ENCODE data around the gene MSLN. TPM values are rescaled to one million over a fixed set of nuclear protein-coding genes. Genes with fewer than 3 reads are reported as not detected.
A peak's percentile ranks its signal among the peaks of the same experiment; 100 is the strongest.
"Not testable (repeated sequence)": the region's sequence is repeated elsewhere in the genome, so short reads cannot be mapped to it uniquely, and the experiment has no call there.

The MSLN gene
- total RNA-seq, 1 donor from 2014 or later = not detected

DNA sequence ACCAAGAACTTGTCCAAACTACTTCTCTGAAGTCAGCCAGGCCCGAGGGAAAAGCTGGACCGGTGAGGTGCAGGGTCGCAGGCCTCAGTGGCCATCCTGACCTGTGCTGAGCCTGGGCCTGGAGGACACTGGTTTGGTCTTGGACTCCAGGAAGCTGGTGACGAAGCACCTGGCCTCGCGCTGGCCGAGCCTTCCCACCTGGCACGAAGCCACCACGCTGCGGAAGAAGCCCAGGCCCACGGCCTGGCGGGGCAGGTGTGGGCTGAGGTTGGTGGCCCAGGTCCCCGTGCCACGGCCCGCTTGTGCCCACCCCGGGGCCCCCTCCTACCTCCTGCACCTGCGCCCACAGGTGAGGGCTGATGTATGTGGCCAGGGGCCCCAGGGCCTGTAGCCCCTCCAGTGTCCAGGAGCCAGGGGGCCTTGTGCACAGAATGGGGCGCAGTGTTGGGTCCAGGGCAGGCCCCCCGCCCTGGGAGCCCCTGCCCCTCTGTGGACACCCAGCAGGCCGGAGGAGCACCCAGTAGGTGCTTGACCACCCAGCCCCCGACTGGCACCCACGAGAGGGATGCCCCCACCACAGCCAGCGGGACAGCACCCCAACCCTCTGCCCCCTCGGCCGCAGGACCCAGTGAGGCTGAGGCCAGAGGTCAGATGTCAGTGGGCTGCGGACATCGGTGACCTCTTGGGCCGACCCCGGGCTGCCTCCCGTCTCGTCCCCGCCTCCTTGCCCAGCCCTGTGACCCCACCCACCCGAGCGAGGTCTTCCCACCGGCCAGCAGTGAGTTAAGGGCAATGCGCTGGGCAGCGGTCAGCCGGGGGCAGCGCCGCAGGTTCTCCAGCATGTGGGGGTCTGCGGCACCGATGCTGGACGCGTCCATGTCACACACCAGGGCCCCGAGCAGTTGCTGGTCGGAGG is 13.8 kb downstream of the MSLN start:
- no peak for DNase-seq (ENCODE audit: low read depth, low spot score)

DNA sequence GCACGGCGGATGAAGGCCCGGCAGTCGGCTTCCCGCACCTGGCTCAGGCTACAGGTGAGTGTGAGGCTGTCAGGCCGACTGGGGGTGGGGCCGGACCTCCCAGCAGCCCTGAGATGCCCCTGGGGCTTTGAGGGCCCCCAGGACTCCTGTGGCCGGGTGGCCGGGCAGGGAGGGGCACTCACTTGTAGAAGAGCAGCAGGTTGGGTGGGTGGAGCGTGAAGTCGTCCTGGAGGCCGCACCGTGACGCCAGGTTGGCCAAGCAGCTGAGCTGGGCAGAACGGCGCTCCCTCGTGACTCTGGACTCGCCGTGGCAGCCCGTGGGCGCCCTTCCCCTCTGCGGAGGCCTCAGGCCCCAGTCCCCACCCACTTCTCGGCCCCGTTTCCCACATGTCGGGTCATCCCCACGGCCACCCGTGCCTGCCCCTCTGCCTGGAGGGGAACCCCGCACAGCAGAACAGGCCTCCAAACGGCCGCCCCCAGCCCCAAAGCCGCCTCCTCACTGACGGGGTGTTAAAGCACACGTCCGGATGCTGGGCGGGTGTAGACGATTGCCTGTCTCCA is 14.8 kb downstream of the MSLN start:
- DNase-seq (ENCODE audit: low read depth, low spot score) = no peak

DNA sequence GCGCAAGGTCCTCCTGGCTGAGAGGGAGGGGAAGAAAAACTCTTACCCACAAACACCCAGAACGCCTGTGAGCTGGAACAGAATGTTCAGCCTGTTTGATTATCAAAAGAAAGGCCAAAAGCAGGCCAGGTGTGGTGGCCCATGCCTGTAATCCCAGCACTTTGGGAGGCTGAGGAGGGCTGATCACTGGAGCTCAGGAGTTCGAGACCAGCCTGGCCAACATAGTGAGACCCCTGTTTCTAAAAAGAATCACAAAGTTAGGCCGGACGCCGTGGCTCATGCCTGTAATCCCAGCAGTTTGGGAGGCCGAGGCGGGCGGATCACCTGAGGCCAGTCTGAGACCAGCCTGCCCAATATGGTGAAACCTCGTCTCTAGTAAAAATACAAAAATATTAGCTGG is 15.8 kb downstream of the MSLN start:
- not testable (repeated sequence) for DNase-seq (ENCODE audit: low read depth, low spot score)

DNA sequence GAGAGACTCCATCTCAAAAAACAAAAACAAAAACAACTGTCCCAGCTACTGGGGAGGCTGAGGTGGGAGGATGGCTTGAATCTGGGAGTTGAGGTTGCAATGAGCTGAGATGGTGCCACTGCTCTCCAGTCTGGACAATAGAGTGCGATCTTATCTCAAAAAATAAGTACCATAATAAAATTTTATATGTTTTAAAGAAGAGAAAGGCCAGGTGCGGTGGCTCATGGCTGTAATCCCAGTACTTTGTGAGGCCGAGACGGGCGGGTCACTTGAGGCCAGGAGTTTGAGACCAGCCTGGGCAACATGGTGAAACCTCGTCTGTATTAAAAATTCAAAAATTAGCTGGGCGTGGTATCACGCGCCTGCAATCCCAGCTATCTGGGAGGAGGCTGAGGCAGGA is 16.3 kb downstream of the MSLN start:
- DNase-seq (ENCODE audit: low read depth, low spot score) = no peak

DNA sequence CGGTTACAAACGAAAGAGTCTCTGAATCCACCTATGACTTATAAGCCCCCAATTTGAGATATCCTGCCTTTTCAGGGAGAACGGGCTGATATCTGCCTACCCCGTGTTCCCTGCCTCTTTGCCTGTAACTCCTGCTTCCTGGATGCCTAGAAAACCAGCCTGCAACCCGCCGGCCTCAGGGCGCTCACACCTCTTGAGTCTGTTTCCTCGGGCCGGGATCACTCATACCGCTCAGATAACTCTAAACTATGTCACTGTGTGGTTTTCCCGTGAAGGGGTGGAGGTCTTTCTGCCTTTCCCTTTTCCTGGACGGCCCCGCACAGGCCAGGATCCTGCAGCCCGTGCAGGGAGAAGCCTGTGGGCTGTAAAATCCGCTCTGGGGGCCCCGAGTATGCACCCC is 17.3 kb downstream of the MSLN start:
- DNase-seq (ENCODE audit: low read depth, low spot score) = no peak

DNA sequence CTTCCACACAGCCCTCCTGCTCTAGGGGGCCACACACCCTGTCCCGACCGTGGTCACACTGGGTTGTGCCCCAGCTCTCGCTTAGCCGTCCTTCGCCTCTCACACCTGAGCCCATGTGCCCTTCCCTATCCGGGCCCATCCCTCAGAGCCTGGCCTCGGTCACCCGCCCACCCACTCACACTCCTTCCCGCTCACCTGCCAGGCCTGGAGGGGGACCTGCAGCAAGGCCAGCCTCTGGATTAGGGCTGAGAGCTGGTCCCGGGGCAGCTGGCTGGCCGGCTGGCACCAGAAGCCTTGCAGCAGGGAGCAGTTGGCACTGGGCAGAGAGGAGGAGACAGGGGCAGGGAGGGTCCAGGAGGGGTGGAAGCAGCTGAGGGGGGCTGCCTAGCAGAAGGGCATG is 17.9 kb downstream of the MSLN start:
- no peak for DNase-seq (ENCODE audit: low read depth, low spot score)

DNA sequence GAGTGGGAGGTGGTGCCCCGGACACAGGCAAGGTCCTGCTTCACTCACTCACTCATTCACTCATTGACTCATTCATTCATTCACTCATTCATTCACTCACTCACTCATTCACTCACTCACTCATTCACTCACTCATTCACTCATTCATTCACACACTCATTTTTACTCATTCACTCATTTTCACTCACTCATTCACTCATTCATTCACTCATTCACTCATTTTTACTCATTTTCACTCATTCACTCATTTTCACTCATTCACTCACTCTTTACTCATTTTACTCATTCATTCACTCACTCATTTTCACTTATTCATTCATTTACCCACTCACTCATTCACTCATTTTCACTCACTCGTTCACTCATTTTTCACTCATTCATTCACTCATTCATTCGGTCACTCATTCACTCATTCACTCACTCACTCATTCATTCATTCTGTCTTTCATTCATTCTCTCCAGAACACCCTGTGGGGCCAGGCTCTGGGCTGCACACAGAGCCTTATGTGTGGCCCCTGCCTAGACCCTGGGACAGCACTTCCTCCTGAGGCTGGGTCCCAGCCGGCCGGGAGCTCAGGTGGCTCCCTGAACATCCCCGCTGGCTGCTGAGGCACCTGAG is 18.5 kb downstream of the MSLN start:
- no peak for DNase-seq (ENCODE audit: low read depth, low spot score)

DNA sequence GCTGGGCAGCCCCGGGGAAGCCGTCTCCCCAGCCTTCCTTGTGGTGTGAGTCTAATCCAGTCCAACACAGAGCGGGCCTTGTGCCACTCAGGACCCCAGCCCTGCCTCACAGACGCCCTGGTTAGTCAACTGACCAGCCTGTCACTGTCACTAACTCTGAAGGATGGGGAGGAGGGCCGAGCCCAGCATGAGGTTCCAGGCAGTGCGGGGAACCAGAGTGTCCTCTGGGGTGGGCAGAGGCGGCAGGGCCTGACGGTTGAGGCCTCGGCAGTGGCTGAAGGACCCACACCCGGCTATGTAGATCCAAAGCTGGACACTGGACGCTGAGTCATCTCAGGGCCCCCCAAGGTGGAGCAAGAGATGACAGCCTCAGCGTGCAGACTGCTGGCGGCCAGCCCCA is 19.0 kb downstream of the MSLN start:
- DNase-seq (ENCODE audit: low read depth, low spot score) = no peak

DNA sequence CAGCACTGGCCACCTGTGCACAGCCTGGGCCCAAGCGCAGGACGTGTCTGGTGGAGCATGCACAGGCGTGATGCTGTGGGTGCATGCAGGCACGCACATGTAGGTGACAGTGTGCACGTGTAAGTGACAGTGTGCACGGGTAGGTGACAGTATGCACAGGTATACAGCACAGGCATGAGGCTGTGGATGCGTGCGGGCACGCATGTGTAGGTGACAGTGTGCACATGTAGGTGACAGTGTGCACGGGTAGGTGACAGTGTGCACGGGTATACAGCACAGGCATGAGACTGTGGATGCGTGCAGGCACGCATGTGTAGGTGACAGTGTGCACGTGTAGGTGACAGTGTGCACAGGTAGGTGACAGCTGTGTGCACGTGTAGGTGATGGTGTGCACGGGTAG is 19.8 kb downstream of the MSLN start:
- DNase-seq (ENCODE audit: low read depth, low spot score) = no peak

DNA sequence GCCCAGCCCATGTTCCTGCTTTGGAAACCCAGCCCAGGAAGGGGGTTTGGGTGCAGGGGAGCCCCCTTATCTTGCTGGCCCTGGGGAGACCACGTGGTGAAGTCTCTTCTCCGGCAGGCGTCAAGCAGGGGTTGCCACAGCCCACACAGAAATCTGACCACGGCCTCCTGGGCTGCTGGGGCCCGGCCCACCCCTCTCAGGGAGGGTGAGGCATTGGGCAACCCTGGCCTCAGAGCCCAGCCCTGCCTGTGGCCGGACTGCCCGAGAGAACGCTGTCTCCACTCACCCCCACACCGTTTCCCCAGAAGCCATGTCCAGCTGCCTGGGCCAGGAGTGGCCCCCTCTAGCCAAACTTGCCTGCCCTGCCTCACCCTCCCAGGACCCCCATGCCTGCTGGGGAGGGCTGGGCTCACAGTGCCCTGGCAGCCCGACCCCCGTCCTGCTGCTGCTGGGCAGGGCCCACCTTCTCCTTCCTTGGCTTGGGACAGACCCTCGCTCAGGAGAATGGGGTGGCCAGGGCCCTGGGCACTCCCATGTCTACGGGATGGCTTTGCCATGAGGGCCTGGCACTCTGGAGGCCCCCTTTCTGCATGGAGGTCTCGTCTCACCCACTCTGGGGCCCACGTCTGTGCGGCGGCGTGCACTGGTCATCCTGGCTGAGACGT is 20.9 kb downstream of the MSLN start:
- no peak for DNase-seq (ENCODE audit: low read depth, low spot score)

DNA sequence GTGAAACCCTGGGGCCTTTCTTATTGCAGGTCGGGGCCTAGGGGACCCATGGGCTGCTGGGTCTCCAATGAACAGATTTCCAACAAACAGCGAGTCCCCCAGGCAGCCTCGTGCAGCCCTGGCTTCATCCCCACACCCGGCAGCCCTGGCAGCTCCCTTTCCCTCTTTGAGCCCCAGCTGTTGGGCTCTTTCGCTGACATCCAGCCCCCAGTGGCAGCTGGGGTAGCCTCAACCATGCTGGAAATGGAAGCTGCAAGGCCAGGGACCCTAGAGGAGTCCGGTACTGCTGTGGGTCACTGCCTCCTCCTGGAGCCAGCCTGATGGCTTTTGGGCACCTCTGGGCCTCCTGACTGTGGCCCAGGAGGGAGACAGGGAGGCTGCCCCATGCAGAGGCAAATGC is 21.7 kb downstream of the MSLN start:
- no peak for DNase-seq (ENCODE audit: low read depth, low spot score)

DNA sequence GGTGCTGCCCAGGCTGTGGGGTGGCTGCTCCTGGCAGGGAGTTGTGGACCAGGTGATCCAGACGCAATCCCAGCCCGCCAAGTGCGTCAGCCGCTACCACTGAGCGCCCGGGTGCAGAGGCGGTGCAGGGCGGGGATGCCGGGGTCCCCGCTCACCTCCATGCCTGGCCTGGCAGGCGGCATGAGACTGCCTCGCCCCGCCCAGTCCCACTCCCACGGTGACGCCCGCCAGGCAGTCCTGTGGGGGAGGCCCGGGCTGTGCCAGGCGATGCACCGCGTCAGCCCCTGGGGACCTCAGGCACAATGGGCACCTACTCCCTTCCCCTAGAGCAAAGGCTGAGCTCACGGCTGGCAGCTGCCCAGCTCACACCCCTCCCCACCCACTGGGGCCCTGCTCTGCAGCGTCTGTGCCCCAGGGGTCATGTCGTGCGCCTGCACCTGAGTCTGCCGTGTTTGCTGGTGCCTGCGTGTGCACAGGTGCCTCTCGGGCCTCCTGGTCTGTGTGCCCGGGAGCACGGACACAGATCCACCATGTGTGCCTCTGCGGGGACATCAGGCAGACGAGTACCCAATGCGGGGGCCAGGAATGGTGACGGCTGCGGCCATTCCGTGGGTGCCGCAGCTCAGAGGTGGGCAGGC is 22.4 kb downstream of the MSLN start:
- DNase-seq (ENCODE audit: low read depth, low spot score) = no peak

DNA sequence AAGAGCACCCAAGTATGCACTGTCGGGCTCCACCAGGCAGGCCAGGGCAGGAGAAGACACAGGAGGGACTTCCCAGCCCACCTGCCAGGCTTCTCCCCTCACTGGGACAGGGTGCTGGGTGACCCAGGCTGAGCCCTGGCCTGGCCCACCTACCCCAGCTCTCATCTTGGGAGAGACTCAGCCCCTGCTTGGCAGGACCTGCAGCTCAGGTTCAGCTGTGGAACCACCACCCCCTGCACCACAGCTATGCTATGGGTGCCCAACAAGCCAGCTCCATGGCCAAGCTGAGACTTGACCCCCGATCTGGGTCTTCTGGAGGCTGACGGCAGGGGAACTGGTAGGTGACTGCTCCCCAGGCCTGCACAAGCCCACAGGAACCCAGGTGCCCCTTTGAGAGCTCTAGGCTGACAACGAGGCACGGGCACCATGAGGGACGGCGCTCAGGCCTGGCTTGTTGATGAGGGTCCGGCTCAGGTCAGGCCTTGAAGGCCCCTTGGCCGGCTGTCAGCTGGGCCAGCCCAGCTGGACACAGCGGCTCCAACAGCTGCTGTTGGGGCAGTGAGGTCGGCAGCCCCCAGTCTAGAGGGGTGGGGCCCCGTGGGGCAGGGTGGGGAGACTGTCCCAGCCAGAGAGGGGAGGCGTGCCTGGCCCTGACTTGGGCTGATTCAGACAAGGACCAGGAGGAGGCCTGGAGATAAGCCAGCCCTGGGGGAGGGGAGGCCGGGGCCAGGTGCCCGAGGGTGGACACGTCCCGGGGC is 23.0 kb downstream of the MSLN start:
- no peak for DNase-seq (ENCODE audit: low read depth, low spot score)

DNA sequence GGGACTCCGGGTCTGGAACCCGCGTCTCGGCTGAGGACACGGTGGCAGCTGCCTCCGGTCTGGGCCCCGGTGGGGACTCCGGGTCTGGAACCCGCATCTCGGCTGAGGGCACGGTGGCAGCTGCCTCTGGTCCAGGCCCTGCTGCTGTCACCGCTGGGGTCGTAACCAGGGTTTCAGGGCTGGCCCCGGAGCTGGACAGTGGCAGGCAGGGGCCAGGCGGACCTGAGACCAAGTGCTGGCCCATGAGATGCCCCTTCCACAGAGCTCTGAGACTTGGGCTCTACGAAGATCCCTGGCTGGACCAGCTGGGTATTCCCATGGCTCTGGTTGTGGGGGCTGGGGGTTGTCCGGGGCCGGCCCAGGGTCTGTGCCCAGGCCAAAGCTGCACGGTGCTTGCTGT is 23.9 kb downstream of the MSLN start:
- DNase-seq (ENCODE audit: low read depth, low spot score) = no peak

DNA sequence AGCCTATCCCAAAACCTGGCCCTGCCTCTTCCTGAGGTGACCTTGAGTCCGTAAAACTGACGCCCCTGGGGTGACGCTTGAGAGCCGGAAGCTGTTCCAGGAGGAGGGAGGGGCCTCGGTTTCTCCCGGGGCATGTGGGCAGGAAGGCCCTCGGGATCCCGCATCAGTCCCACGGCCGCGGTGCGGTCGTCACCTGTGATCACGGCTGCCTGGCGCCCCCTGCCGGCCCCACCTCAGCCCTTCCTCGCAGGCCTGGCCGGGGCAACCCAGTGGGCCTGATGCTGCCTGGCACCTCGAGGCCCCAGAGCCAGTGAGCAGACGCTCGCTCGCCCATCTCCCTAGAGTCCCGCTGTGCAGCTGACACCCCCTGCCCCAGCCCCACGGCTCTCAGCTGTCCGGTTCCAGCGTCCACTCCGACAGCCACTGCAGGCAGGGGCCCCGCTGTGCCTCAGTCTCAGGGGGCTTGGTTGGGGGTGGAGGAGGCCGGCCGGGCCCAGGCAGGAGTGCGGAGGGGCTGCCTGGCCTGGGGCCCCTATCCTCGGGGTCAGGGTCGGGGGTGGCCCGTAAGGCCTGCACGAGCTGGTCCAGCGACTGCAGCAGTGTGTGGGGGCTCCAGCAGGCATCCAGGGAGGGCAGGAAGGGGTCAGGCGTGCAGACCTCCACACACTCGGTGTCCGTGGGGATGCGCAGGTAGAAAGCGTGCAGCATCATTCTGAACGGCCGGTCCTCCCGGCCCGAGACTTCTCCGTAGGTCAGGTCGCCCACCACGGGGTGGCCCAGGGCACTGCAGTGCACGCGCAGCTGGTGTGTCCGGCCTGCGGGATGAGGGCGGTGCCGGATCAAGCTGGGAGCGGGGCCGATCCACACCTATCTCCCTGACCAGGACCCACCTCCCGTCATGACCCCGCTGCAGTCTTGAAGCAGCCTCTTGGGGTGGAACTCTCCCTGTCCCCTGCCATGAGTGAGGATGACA is 25.3 kb downstream of the MSLN start:
- DNase-seq (ENCODE audit: low read depth, low spot score) = no peak

DNA sequence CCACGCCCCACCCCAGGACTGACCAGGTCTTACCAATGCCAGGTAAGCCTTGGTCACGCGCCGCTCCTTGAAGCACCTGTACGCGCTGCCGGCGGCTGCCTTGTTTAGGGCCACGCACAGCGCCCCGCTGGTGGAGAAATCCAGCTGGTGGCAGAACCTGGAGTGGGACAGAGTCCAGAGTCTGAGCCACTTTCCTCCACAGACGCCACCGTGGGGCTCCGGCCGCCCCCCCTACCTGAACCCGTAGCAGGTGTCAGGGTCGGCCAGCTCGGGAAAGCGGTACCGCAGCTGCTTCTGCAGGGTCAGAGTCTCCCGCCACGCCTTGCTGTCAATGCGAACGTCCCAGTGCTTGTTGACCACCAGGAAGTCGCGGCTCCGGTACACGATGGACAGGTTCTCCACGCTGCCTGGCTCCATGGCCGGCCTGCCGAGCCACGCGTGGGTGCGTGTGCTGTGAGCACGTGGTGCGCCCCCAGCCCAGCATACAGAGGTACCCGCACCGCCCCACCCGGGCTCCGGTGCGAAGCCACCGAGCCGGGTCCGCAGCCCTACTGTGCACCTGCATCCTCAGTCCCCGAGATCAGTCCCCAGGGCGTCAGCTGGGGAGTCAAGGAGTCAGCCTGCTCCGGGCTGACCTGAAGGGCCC is 26.9 kb downstream of the MSLN start:
- no peak for DNase-seq (ENCODE audit: low read depth, low spot score)

DNA sequence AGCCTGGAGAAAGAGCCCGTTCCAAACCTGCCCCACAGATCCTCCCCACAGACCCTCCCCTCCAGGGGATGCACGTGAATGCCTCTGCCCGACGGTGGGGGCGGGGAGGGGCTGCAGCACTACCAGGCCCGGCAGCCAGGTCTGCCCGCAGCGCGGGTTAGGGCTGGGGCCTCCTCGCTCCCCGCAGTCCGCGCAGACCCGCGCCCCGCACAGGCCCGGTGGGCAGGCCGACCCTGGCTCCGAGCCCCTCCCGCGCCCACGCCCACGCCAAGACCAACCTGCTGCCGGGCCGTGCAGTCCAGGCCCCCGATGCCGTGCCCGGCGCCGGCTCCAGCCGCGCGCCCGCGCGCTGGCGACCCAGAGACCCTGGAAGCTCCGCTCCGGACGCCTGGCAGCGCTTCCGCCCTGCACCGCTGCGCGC is 27.5 kb downstream of the MSLN start, which contains the start of gene RPUSD1:
Gene RPUSD1, minus strand, starts transcription at position 404 of the 421 bp plus-strand sequence. CDS start 644 bp downstream, outside the sequence.
- no peak for DNase-seq (ENCODE audit: low read depth, low spot score)

DNA sequence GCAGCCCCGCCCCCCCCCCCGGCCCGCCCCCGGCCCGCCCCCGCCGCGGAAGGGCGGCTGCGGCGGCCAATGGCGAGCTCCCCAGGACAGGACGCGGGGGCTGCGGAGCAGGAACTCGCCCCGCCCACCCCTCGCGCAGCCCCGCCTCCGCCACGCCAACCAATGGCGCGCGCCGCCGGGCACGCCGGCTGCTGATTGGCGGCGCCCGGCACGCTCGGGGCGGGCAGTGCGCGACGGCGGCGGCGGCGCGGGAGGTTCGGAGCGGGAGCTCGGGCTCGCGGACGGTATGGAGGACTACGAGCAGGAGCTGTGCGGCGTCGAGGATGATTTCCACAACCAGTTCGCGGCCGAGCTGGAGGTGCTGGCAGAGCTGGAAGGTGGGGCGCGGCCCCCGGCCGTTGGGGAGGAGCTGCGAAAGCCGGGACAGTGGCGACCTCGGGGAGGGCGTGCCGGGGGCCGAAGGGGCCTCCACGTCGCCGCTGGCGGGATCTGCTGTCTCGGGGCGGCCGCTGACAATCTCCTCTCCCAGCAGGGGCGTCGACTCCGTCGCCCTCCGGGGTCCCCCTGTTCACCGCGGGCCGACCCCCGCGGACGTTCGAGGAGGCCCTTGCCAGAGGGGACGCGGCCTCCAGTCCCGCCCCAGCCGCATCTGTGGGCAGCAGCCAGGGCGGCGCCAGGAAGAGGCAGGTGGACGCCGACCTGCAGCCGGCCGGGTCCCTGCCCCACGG is 28.0 kb downstream of the MSLN start, which contains the start of gene CHTF18:
Gene CHTF18, plus strand, starts transcription at position 222 of the 728 bp plus-strand sequence. Its CDS starts 65 bp downstream, at position 287.
- DNase-seq (ENCODE audit: low read depth, low spot score) = peak; percentile 64
